ENCODE data around the gene BORCS5.

- no peak for TF ChIP-seq EZH2 (IDR thresholded peaks at IDR 0.05; ENCODE audit: insufficient read depth, poor library complexity, severe bottlenecking)
- no peak for TF ChIP-seq EZH2phosphoT487 (IDR thresholded peaks at IDR 0.05; ENCODE audit: insufficient read depth, low read depth)
Observed at GRCh38 chr12:12387501-12387900, 30.6 kb downstream of the BORCS5 start.

Data from GM23248 (cell line).